Measurements from ENCODE around the gene ATP5IF1. TPM values are rescaled to one million over a fixed set of nuclear protein-coding genes. Genes with fewer than 3 reads are reported as not detected.

ATP5IF1 gene
- total RNA-seq, 4 donors from 2014 or later: 75.6 to 307 (median 236) TPM

DNA sequence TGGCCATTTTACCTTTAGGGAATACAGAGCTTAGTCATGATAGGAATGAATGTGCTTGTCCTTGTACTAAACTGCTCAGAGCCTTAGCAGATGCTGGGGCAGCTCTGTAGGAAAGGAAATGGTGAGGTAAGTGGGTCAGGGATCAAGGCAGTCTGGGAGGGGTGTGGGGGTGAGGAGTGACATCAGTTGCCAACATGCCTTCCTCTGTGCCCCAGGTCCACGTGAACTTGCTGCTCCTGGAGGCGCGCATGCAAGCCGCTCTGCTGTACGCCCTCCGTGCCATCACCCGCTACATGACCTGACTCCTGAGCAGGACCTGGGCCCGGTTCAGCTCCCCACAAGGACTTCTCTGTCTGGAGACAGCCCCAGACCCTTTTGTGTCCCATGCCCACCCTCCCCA is 44.6 kb downstream of the ATP5IF1 start:
- Histone ChIP-seq H3K4me3 (replicated peaks in 1 of 3) (no peak overlapping the region), H3K4me1 (no peaks in the 10 kb centered on the region), H3K9me3 (no peaks in the 10 kb centered on the region), H3K27me3 (no peaks in the 10 kb centered on the region), H3K27ac (no peak overlapping the region), H3K36me3 (peaks cover 16 to 25% of the 10 kb centered on the region in 2 donors)
- intact Hi-C loops (cut with DNase I): no loop called here
- TF ChIP-seq POLR2A (IDR thresholded peaks at IDR 0.05): no peak
- TF ChIP-seq, protein P1, sequence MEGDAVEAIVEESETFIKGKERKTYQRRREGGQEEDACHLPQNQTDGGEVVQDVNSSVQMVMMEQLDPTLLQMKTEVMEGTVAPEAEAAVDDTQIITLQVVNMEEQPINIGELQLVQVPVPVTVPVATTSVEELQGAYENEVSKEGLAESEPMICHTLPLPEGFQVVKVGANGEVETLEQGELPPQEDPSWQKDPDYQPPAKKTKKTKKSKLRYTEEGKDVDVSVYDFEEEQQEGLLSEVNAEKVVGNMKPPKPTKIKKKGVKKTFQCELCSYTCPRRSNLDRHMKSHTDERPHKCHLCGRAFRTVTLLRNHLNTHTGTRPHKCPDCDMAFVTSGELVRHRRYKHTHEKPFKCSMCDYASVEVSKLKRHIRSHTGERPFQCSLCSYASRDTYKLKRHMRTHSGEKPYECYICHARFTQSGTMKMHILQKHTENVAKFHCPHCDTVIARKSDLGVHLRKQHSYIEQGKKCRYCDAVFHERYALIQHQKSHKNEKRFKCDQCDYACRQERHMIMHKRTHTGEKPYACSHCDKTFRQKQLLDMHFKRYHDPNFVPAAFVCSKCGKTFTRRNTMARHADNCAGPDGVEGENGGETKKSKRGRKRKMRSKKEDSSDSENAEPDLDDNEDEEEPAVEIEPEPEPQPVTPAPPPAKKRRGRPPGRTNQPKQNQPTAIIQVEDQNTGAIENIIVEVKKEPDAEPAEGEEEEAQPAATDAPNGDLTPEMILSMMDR (IDR thresholded peaks at IDR 0.05): no peak
- WGBS, 2 donors: 97% methylated on average over 8 of the region's 8 CpGs
- no peak for DNase-seq

DNA sequence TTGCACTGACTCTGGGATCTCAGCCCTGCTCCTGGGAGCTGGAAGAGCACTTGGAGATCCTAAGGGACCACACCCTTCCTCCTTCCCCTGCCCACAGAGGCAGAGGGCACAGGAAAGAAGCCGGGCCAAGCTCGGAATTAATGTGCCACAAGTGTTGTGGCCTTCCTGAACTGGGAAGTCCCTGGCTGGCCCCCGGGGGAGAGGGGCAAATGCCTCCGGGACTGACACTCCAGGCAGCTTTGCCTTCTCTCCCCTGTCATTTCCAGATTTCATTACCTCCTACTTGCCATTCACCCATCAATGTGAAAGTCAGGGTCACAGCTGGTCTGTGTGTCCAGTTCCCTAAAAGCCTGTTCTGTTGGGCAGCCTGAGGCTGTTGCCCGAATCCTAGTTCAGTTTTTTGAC is 45.1 kb downstream of the ATP5IF1 start:
- Histone ChIP-seq H3K9me3 (no peaks in the 10 kb centered on the region), H3K27ac (no peak overlapping the region), H3K4me1 (no peaks in the 10 kb centered on the region), H3K36me3 (peaks cover 16 to 25% of the 10 kb centered on the region in 2 donors), H3K27me3 (no peaks in the 10 kb centered on the region), H3K4me3 (replicated peaks in 1 of 3) (no peak overlapping the region)
- DNase-seq: no peak
- intact Hi-C loops (cut with DNase I): no loop called here
- 67 to 77% methylated on average over 5 of the region's 5 CpGs for WGBS, 2 donors
- TF ChIP-seq POLR2A (IDR thresholded peaks at IDR 0.05): no peak
- TF ChIP-seq, protein P1 (IDR thresholded peaks at IDR 0.05): no peak

DNA sequence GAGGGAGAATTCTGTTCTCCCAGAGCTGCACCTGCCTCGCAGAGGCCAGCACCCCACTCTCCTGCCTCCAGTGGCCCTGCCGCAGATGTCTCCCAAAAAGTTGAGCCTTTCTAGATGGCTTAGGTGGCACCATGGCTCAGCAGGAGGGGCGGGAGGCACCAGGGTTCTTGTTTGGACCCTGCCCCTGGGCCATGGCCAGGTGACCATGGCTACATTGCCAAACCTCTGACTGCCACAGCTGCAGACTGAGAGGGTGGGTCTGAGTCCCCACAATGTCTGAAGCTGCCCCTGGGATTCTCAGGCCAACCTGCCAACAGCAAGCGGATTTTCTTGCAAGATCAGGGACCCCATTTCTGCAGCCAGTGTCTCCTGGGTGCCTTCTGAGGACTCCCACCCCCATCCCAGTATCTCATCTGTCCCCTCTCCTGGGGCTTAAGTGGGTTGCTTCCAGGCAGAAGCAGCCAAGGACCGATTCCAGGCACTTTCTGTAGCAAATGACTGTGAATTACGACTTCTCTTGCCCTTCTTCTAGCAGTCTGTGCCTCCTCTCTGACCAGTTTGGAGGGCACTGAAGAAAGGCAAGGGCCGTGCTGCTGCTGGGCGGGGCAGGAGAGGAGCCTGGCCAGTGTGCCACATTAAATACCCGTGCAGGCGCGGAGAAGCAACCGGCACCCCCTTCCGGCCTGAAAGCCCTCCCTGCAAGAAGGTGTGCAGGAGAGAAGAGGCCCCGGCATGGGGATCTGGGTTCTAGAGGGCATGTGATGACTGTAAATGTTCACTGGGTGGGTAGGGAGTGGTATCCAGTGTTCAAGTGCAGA is 45.9 kb downstream of the ATP5IF1 start:
- no peaks in the 10 kb centered on the region for H3K4me1 ChIP-seq
- no peak overlapping the region for H3K4me3 ChIP-seq (replicated peaks in 1 of 3)
- H3K36me3 ChIP-seq: peaks cover 16 to 25% of the 10 kb centered on the region in 2 donors
- TF ChIP-seq, protein P1 (IDR thresholded peaks at IDR 0.05): no peak
- TF ChIP-seq POLR2A (IDR thresholded peaks at IDR 0.05): no peak
- intact Hi-C loops (cut with DNase I): no loop called here
- DNase-seq: no peak
- 88 to 89% methylated on average over 13 to 14 of the region's 14 CpGs for WGBS, 2 donors
- no peak overlapping the region for H3K27ac ChIP-seq
- H3K9me3 ChIP-seq: no peaks in the 10 kb centered on the region
- H3K27me3 ChIP-seq: no peaks in the 10 kb centered on the region

DNA sequence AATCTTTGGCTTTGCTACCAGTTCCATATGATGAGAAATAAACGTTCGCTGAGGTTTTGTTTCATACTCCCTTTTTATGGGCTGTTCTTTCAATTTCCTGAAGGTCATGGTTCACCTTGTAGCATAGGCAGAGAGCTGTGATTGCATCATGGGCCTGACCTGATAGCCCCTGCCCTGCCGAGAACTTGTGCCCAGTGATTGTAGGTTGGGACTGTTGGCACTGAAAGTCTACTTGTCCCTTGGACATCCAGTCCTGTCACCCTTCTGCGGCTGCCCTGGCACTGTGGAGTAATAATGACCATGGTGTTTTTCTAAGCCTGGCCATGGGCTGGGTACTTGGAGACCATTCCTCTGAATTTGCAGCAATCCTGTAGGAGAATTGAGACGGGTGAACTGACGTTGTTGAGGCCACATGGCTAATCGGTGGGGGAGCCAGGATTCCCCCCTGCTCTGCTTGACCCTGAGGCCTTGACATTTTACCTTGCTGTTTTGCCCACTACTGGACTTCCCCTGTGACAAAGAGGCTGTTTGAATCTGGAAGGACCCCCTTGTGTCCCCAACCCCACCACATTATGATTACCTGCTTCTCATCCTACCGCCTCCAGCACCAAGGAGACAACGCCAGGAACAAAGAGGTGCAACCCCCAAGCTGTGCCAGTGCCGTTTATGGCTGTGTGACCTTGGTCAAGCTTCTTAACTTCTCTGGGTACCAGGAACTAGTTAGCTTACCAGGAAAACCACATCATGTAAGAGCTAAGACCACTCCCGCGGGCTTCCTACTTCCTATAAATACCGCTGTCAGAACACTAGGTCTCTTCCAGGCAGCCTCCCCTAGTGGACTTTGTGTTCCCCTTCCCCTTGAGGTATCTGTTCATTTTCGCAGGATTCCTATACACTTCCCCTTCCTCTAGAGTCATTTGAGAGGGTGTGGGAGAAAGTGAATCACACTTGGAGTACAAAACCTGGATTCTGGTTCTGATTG is 46.8 kb downstream of the ATP5IF1 start:
- peaks cover 16 to 21% of the 10 kb centered on the region in 2 donors for H3K36me3 ChIP-seq
- no peak for TF ChIP-seq POLR2A (IDR thresholded peaks at IDR 0.05)
- TF ChIP-seq, protein P1 (IDR thresholded peaks at IDR 0.05): no peak
- no peaks in the 10 kb centered on the region for H3K27me3 ChIP-seq
- intact Hi-C loops (cut with DNase I): no loop called here
- H3K4me3 ChIP-seq (replicated peaks in 1 of 3): no peak overlapping the region
- H3K4me1 ChIP-seq: no peaks in the 10 kb centered on the region
- H3K9me3 ChIP-seq: no peaks in the 10 kb centered on the region
- 87 to 88% methylated on average over 13 to 14 of the region's 14 CpGs for WGBS, 2 donors
- DNase-seq: no peak
- H3K27ac ChIP-seq: no peak overlapping the region
